ENCODE measurements around the gene CEP112.

GRCh38 chr17:66177048-66177447, 14.9 kb downstream of the CEP112 start:
- TF ChIP-seq POLR2A (IDR thresholded peaks at IDR 0.05; ENCODE audit: low read depth, low read length) (no peak), CEBPB (IDR thresholded peaks at IDR 0.05; ENCODE audit: low read depth, low read length) (no peak), CTCF (conservative IDR thresholded peaks at IDR 0.05; ENCODE audit: low read depth, low read length) (no peak), CHD1 (IDR thresholded peaks at IDR 0.05; ENCODE audit: low read depth, low read length) (no peak), MAZ (IDR thresholded peaks at IDR 0.05; ENCODE audit: borderline replicate concordance, low read depth, low read length) (no peak), USF2 (IDR thresholded peaks at IDR 0.05; ENCODE audit: low read depth, low read length) (no peak), ELK1 (IDR thresholded peaks at IDR 0.05; ENCODE audit: borderline replicate concordance, low read depth, low read length) (no peak), MXI1 (IDR thresholded peaks at IDR 0.05; ENCODE audit: borderline replicate concordance, low read depth, low read length) (no peak), RCOR1 (IDR thresholded peaks at IDR 0.05; ENCODE audit: insufficient replicate concordance, low read length) (no peak), MAFK (IDR thresholded peaks at IDR 0.05; ENCODE audit: low read depth, low read length) (no peak), RAD21 (IDR thresholded peaks at IDR 0.05; ENCODE audit: low read length) (no peak)

Data from IMR-90 (cell line).